Right atrium auricular region (tissue), 2 donors: ENCODE data around the gene RPUSD2. TPM values are rescaled to one million over a fixed set of nuclear protein-coding genes. Genes with fewer than 3 reads are reported as not detected.
"Not testable (repeated sequence)": the region's sequence is repeated elsewhere in the genome, so short reads cannot be mapped to it uniquely, and the experiment has no call there.

ENCODE experiments used
- DNase-seq: peaks from one replicate; pipeline ENCODE4 v3.0.0-alpha.2; 2019; ENCODE audit warnings: low spot score
- H3K27ac ChIP-seq, 2 donors: fragments of 200-600 bp; sonication (generic); 1 replicate in 1 of 2; 2 replicates in 1 of 2; pipeline ENCODE4 v1.5.1; 2016 to 2019
- H3K27me3 ChIP-seq, 2 donors: fragments of 200-600 bp; sonication (generic); one replicate each; pipeline versions ENCODE4 v1.5.1 to v1.6.0; 2017 to 2019
- H3K36me3 ChIP-seq: fragments of 200-600 bp; sonication (generic); one replicate; pipeline ENCODE4 v1.5.1; 2016
- H3K4me1 ChIP-seq, 2 donors: fragments of 200-600 bp; sonication (generic); one replicate each; pipeline versions ENCODE4 v1.5.1 to v1.6.0; 2017 to 2019
- H3K4me3 ChIP-seq, 2 donors: fragments of 200-600 bp; sonication (generic); 1 replicate in 1 of 2; 2 replicates in 1 of 2; pipeline ENCODE4 v1.5.1; 2017 to 2019; ENCODE audit warnings: mild to moderate bottlenecking in 1 of 2, moderate library complexity in 1 of 2
- H3K9me3 ChIP-seq, 2 donors: fragments of 200-600 bp; sonication (generic); one replicate each; pipeline ENCODE4 v1.5.1; 2019
- CTCF ChIP-seq, 2 donors: fragments of 200-600 bp; sonication (generic); IDR thresholded peaks; one replicate each; pipeline ENCODE4 v1.5.1; 2019; ENCODE audit warnings: antibody characterized with exemption in 2 of 2
- total RNA-seq, 2 donors: library from RNA; depleted of rRNA; stranded (reverse); fragments of >200 nt; gene quantifications; one replicate each; pipeline ENCODE4 v1.1.0, GENCODE V29; 2016

RPUSD2 gene
- total RNA-seq, 2 donors from 2014 or later = 5.6 to 8.5 TPM

DNA sequence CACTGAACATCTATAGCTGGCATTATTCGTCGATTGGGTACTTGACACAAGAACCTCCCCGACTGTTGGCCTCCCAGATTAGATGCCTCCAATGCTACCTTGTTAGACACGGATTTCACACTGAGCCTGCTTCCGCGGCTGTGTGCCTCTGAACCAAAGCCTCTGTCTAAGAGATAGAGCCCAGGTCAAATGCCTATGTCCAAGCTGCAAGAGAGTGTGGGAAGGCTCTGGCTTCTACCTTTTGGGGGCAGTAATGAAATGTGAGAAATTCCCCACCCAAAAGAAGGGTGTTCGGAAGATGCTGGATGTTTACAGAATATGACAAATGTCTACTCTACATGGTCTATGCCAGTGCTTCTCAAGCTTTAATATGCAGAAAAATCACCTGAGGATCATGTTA, 2.0 kb upstream of the RPUSD2 start:
- DNase-seq = no peak
- Histone ChIP-seq H3K27ac (no peak overlapping the region), H3K4me1 (peaks cover 0 to 40% of the 10 kb centered on the region in 2 donors), H3K27me3 (no peaks in the 10 kb centered on the region), H3K4me3 (no peak overlapping the region), H3K9me3 (no peaks in the 10 kb centered on the region), H3K36me3 (peaks cover 8% of the 10 kb centered on the region)
- TF ChIP-seq CTCF (IDR thresholded peaks at IDR 0.05) = no peak

DNA sequence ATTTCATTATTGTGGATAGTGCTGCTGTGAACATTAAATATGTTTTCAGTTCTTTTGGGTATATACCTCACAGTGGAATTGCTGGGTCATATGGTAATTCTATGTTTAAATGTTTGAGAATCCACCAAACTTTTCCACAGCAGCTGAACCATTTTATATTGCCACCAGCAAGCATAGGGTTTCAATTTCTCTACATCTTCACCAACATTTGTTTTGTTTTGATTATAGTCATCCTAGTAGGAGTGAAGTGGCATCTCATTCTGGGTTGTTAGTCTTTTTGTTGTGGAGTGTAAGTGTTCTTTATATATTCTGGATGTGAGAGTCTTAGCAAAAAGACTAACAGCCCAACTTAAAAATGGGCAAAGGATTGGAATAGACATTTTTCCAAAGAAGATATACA, 6.0 kb downstream of the RPUSD2 start:
- Histone ChIP-seq H3K4me3 (no peak overlapping the region), H3K36me3 (peaks cover 25% of the 10 kb centered on the region), H3K27me3 (no peaks in the 10 kb centered on the region), H3K27ac (no peak overlapping the region), H3K4me1 (peaks cover 0 to 6% of the 10 kb centered on the region in 2 donors), H3K9me3 (no peaks in the 10 kb centered on the region)
- TF ChIP-seq CTCF (IDR thresholded peaks at IDR 0.05) = no peak
- DNase-seq = no peak

GRCh38 chr15:40576914-40577313, 7.8 kb downstream of the RPUSD2 start:
- peaks cover 19% of the 10 kb centered on the region for H3K36me3 ChIP-seq
- H3K4me1 ChIP-seq, H3K4me3 ChIP-seq, H3K27ac ChIP-seq, H3K9me3 ChIP-seq, DNase-seq, H3K27me3 ChIP-seq: not testable (repeated sequence)

DNA sequence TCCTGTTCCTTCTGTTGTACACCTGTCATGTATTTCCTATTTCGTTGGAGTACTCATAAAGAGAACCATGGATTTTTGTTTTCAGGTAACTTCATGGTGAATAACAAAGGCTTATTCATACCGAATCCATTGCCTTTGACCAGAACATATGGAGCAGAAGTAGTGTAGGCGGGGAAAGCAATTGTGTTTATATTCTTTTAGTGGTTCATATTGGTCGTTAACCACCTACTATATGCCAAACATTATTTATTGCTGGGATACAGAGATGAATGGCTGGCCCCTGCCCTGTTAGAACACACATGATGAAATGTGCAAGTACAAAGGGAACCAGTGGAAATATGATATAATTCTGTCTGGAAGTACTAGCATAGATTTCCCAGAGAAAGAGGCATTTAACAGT, 9.8 kb downstream of the RPUSD2 start:
- H3K4me3 ChIP-seq = no peak overlapping the region
- H3K27ac ChIP-seq = no peak overlapping the region
- DNase-seq = no peak
- H3K4me1 ChIP-seq = no peaks in the 10 kb centered on the region
- no peaks in the 10 kb centered on the region for H3K9me3 ChIP-seq
- TF ChIP-seq CTCF (IDR thresholded peaks at IDR 0.05) = no peak
- no peaks in the 10 kb centered on the region for H3K27me3 ChIP-seq
- peaks cover 10% of the 10 kb centered on the region for H3K36me3 ChIP-seq

DNA sequence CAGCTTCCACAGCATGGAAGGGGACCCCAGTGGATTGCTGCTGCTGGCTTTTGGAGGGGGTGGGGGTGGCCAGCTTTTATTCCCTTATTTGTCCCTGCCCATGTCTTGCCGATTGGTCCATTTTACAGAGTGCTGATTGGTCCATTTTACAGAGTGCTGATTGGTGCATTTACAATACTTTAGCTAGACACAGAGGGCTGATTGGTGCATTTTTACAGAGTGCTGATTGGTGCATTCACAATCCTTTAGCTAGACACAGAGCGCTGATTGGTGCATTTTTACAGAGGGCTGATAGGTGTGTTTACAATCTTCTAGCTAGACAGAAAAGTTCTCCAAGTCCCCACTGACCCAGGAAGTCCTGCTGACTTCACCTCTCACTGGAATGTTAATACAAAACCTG, 12.7 kb downstream of the RPUSD2 start:
- not testable (repeated sequence) for H3K27me3 ChIP-seq, H3K4me1 ChIP-seq, H3K36me3 ChIP-seq, H3K27ac ChIP-seq, DNase-seq, H3K9me3 ChIP-seq, H3K4me3 ChIP-seq

GRCh38 chr15:40582726-40583246, 13.7 kb downstream of the RPUSD2 start:
- Histone ChIP-seq H3K9me3 (no peaks in the 10 kb centered on the region), H3K4me1 (no peaks in the 10 kb centered on the region), H3K36me3 (no peaks in the 10 kb centered on the region), H3K27me3 (no peaks in the 10 kb centered on the region), H3K4me3 (peak overlapping the region in 1 of 2 donors; percentile 34), H3K27ac (no peak overlapping the region)
- TF ChIP-seq CTCF (IDR thresholded peaks at IDR 0.05) = no peak
- DNase-seq = no peak

DNA sequence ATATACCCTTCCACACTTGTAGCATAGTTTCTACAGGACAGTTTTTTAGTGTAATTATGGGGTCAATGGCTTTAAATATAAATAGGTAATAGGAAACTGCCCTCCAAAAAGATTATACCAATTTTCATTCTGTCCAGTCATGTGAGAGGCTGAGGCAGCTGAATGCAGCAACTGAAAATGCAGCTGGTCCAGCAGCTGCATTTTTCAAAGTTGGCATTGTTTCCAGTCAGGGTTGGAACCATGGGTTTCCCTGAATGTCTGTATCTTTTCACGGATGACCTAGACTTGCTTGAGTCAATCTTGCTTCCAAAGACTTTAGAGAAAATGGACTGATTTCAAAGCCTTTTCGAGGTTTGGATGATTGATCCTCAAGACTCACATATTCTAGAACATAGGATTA, 15.1 kb downstream of the RPUSD2 start:
- no peaks in the 10 kb centered on the region for H3K9me3 ChIP-seq
- no peak overlapping the region for H3K27ac ChIP-seq
- H3K36me3 ChIP-seq = no peaks in the 10 kb centered on the region
- no peak for DNase-seq
- no peak for TF ChIP-seq CTCF (IDR thresholded peaks at IDR 0.05)
- H3K4me3 ChIP-seq = no peak overlapping the region
- H3K27me3 ChIP-seq = no peaks in the 10 kb centered on the region
- H3K4me1 ChIP-seq = no peaks in the 10 kb centered on the region
